OCI-LY3 (cell line): ENCODE data around the gene CRAT.

Experiments used
- H2AFZ ChIP-seq: fragments of 200-600, 300-600 bp; shearing (Covaris generic); 2 replicates; pipeline ENCODE4 v1.6.0; 2014; ENCODE audit warnings: antibody characterized with exemption, low read depth, low read length
- H3K27ac ChIP-seq: fragments of 200-600, 300-600 bp; sonication (generic); 2 replicates; pipeline ENCODE4 v1.5.1; 2014; ENCODE audit warnings: mild to moderate bottlenecking, low read length, moderate library complexity, mixed read lengths
- H3K27me3 ChIP-seq: fragments of 200-600, 300-600 bp; sonication (generic); 2 replicates; pipeline ENCODE4 v1.6.1; 2014; ENCODE audit warnings: low read depth, low read length, mixed read lengths
- H3K36me3 ChIP-seq: fragments of 200-600, 300-600 bp; sonication (generic); replicated peaks from 2 replicates; pipeline ENCODE3; 2014; ENCODE audit warnings: low read depth, low read length, mixed read lengths
- H3K4me1 ChIP-seq: fragments of 300-600, 200-600 bp; sonication (generic); 2 replicates; pipeline ENCODE4 v1.6.1; 2014; ENCODE audit warnings: low read length, mixed read lengths
- H3K4me2 ChIP-seq: fragments of 200-600, 300-600 bp; sonication (generic); 2 replicates; pipeline ENCODE4 v1.6.1; 2014; ENCODE audit warnings: low read length, mixed read lengths
- H3K4me3 ChIP-seq: fragments of 300-600, 200-600 bp; sonication (generic); 2 replicates; pipeline ENCODE4 v1.5.1; 2014; ENCODE audit warnings: antibody characterized with exemption, mild to moderate bottlenecking, low read length, moderate library complexity
- H3K79me2 ChIP-seq: fragments of 300-600, 200-600 bp; shearing (Covaris generic); 2 replicates; pipeline ENCODE4 v1.6.1; 2014; ENCODE audit warnings: mild to moderate bottlenecking, low read length, mixed read lengths
- H3K9ac ChIP-seq: fragments of 300-600, 200-600 bp; shearing (Covaris generic); 2 replicates; pipeline ENCODE4 v1.6.0; 2014; ENCODE audit warnings: mild to moderate bottlenecking, low read length, moderate library complexity
- H3K9me3 ChIP-seq: fragments of 200-600, 300-600 bp; shearing (Covaris generic); 2 replicates; pipeline ENCODE4 v1.6.1; 2014; ENCODE audit warnings: low read length, mixed read lengths; ENCODE audit not compliant: insufficient read depth
- H4K20me1 ChIP-seq: fragments of 200-600, 300-600 bp; sonication (generic); 2 replicates; pipeline ENCODE4 v1.6.1; 2016; ENCODE audit warnings: low read length, mixed read lengths; ENCODE audit not compliant: insufficient read depth
- EZH2phosphoT487 ChIP-seq: fragments of 200-600 bp; shearing (Covaris generic); IDR thresholded peaks from 2 replicates; pipeline ENCODE4 v1.6.1; 2018; ENCODE audit warnings: antibody characterized with exemption, mixed run types, low read depth
- TF ChIP-seq, protein P1 (sequence below): fragments of 200-600, 300-600 bp; sonication (generic); IDR thresholded peaks from 2 replicates; pipeline ENCODE4 v1.5.1; 2014; ENCODE audit warnings: antibody characterized with exemption, low read length, low read depth

CRAT gene

DNA sequence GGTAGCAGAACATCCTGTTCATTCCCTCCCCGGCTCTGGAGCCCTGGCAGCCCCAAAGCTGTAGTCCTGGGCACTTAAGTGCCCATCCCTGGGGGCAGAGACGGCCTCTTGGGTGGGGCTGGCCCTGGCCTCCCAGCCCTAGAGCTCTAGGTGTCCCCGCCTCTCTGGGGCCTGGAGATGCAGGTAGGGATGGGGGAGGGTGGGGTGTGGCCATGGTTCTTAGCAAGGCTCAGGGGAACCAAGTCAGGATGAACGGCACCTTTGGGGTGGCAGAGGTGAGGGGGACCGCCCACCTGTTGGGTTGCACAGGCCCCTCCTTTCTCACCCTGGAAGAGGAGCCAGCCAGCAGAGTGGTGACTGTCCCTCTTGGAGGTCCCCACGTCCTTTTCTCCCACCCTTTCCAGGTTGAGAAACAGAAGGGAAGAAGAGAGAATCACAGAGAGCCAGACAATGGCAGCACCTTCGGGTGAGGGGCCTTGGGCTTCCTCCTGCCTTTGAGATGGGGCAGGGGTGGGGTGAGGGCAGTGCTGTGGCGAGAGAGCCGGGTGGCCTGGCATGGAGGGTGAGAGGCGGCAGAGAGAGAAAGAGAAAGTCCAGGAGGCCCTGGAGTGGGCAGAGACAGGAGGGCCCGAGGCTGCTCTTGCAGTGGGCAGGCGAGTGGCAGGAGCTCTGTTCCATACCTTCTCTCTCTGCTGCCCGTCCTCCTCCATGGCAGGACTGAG lies 2.3 kb downstream of the CRAT start:
- Histone ChIP-seq H3K79me2 (peaks cover 17% of the 10 kb centered on the region), H4K20me1 (no peaks in the 10 kb centered on the region), H3K4me1 (peaks cover 6% of the 10 kb centered on the region), H3K9me3 (no peaks in the 10 kb centered on the region), H2AFZ (no peak overlapping the region), H3K4me3 (no peak overlapping the region), H3K9ac (no peak overlapping the region), H3K36me3 (no peaks in the 10 kb centered on the region), H3K27me3 (peaks cover 6% of the 10 kb centered on the region), H3K27ac (no peak overlapping the region), H3K4me2 (no peak overlapping the region)
- TF ChIP-seq EZH2phosphoT487, result no peak
- TF ChIP-seq, protein P1, sequence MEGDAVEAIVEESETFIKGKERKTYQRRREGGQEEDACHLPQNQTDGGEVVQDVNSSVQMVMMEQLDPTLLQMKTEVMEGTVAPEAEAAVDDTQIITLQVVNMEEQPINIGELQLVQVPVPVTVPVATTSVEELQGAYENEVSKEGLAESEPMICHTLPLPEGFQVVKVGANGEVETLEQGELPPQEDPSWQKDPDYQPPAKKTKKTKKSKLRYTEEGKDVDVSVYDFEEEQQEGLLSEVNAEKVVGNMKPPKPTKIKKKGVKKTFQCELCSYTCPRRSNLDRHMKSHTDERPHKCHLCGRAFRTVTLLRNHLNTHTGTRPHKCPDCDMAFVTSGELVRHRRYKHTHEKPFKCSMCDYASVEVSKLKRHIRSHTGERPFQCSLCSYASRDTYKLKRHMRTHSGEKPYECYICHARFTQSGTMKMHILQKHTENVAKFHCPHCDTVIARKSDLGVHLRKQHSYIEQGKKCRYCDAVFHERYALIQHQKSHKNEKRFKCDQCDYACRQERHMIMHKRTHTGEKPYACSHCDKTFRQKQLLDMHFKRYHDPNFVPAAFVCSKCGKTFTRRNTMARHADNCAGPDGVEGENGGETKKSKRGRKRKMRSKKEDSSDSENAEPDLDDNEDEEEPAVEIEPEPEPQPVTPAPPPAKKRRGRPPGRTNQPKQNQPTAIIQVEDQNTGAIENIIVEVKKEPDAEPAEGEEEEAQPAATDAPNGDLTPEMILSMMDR, result no peak

DNA sequence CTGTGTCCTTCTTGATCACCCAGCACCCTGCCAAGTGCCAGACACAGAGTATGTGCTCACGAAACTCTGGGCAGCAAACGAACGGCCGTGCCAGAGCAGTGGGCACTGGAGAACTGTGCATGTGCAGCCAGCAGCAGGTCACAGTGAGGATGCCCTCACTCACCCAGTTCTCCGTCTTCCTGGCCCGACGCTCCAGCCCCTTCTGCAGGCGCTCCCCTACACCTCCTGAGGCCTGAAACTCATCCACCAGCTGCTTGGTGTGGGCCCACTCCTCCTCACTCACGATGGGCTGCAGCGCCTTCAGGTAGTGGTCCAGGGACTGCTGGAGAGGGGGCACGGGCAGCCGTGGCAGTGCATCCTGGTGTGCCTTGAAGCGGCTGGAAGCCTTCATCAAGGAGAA lies 2.9 kb downstream of the CRAT start:
- Histone ChIP-seq H3K4me3 (no peak overlapping the region), H3K9ac (no peak overlapping the region)

DNA sequence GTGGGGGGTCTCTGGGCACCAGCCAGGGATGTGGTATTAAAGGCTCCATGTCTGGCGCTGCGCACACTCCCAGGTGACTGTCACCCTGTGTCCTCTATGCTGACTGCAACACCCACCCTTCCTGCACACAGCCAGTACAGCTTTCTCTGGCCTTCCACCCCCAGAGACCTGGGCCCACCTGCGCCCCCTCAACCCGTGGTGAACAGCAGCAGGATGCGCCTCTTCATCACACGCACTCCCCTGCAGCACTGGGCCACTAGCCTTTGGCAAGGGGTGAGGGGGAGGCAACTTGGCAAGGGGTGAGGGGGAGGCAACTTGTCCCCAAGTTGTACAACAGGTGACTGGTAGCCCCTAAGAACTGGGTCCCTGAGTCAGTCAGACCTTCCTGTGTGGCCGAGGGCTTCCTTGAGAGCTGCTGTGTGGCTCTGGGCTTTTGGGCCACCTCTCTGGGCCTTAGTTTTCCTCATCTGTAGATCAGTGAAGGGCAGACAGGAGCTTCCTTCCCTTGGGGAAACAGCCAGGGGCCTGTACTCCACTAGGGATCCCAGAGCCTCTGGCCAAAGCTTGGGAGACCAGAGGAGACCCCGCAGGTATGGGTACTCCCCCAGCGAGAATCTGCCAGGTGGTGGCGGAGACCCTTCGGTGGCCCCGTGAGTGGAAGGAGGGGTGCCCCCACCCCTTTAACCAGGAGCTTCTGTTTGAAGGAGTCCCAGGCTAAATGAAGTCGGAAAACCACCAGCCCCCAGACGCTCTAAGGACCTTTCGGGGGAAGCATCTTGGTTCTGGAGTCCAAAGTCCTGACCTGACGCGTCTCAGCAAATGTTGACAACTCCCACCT lies 4.5 kb downstream of the CRAT start:
- no peak overlapping the region for H3K27ac ChIP-seq
- no peak overlapping the region for H2AFZ ChIP-seq
- no peaks in the 10 kb centered on the region for H4K20me1 ChIP-seq
- H3K36me3 ChIP-seq, result no peaks in the 10 kb centered on the region
- no peaks in the 10 kb centered on the region for H3K9me3 ChIP-seq
- peaks cover 6% of the 10 kb centered on the region for H3K27me3 ChIP-seq
- H3K79me2 ChIP-seq, result no peaks in the 10 kb centered on the region
- H3K4me2 ChIP-seq, result no peak overlapping the region
- no peak for TF ChIP-seq EZH2phosphoT487
- TF ChIP-seq, protein P1, result no peak
- no peak overlapping the region for H3K9ac ChIP-seq
- no peaks in the 10 kb centered on the region for H3K4me1 ChIP-seq
- no peak overlapping the region for H3K4me3 ChIP-seq

More for the DNA sequence above, 2.9 kb downstream of the CRAT start:
- Histone ChIP-seq H3K79me2 (peaks cover 11% of the 10 kb centered on the region), H3K27me3 (peaks cover 6% of the 10 kb centered on the region), H3K4me1 (peaks cover 5% of the 10 kb centered on the region; the same call in 1 of the 2 replicates), H2AFZ (no peak overlapping the region), H3K4me2 (no peak overlapping the region), H4K20me1 (no peaks in the 10 kb centered on the region), H3K9me3 (no peaks in the 10 kb centered on the region), H3K27ac (no peak overlapping the region), H3K36me3 (no peaks in the 10 kb centered on the region)
- TF ChIP-seq, protein P1, result no peak
- TF ChIP-seq EZH2phosphoT487, result no peak

DNA sequence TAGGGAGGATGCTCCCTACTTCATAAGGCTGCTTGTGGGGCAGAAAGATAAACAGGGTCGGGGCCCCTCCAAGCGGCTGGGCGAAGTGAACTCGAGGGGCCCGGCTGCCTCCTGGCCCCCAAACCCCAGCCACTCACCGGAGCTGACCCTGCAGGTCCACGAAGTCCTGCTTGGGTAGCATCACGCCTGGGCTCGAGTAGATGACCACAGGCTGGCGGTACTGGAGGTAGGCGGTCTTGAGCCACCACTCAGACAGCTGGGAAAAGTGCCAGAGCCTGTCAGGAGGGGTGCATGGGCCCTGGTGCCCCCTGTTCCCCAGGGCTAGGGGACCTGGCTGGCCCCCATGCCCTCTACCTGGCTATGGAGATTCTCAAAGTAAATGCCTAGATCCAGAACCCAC lies 6.5 kb downstream of the CRAT start:
- H3K4me3 ChIP-seq, result no peak overlapping the region
- H2AFZ ChIP-seq, result no peak overlapping the region
- H3K36me3 ChIP-seq, result no peaks in the 10 kb centered on the region
- no peaks in the 10 kb centered on the region for H3K9me3 ChIP-seq
- no peak overlapping the region for H3K4me2 ChIP-seq
- H3K4me1 ChIP-seq, result no peaks in the 10 kb centered on the region
- no peaks in the 10 kb centered on the region for H3K79me2 ChIP-seq
- no peak overlapping the region for H3K9ac ChIP-seq
- H4K20me1 ChIP-seq, result no peaks in the 10 kb centered on the region
- no peak overlapping the region for H3K27ac ChIP-seq
- TF ChIP-seq EZH2phosphoT487, result no peak
- H3K27me3 ChIP-seq, result peaks cover 6% of the 10 kb centered on the region
